Measurements from ENCODE around the gene TNPO1.

The TNPO1 gene

DNA sequence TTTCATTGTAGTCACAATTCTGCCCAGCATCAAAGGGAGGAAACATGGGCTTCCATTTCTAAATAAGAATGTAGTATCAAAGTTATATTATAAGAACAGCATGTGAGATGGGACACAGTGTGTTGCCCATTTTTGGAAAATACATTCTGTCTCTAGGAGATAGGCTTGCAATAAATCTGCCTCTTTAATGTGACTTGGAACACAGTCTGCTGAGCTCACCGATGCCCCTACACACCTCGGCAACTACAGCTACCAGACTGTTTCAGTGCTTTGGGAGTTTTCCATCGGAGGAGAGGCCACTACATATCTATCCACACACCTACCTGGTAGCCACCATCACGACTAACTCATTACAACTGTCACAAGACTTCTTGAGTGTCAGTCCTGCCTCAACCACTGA lies 120.4 kb downstream of the TNPO1 start:
- no peak for DNase-seq

DNA sequence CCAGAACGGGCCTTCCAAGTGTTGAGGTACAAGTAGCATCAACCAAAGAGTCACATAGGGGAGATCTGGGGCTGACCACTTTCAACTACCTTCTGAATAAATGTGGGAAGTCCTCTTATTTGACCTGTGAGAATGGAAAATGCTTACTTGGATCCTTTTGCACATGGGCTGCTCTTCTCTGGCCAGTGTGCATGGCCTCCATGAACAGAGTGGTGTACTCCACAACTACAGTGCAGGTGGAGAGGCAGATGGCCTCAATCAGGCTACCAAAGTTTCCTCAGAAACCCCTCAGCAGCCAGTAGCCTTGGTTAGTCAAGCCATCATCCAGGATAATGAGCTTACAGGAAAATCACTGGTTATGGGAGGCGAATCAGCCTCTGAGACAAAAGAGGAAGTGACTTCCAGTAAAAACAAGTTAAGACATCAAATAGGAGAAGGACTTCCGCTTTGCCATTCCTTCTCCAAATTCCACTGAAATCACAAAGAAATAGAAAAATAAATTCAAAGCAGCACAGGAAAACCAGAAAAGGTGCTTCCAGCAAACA lies 121.1 kb downstream of the TNPO1 start:
- DNase-seq: no peak

DNA sequence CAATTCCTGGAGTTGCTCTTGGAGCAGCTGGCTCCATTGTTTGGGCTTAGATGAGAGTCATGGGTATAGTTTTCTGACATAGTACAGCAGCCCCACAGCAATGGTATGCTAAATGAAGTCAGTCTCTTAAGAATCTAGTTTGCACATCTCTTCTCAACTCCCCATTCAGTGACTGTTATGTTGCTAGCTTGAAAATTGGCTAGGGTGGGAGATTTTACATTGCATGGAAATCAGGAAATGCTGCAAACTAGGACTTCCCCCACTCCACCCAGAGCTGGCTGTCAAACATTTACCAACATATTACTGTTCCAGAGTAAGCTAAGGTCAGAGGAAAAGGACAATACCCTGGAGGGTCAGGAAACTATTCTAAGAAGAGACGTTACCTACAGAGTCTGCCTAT lies 121.7 kb downstream of the TNPO1 start:
- no peak for DNase-seq

DNA sequence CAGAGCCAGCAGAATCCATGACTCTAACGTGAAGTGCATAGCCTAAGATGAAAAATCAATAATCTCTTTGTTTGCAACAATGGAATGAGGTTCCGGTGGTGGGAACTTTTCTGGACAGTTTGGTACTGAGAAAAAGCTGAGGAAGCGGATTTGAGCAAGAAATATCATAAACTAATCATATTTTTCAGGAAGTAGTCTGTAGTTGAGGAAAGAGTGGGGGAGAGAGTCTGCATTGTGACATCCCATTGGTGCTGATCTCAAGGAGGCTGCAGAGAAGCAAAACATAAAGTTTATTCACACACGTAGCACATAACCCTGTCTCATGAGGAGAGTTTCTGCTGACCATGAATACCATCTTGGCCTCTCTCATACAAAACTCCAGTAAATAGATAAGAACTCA lies 123.6 kb downstream of the TNPO1 start:
- no peak for DNase-seq

DNA sequence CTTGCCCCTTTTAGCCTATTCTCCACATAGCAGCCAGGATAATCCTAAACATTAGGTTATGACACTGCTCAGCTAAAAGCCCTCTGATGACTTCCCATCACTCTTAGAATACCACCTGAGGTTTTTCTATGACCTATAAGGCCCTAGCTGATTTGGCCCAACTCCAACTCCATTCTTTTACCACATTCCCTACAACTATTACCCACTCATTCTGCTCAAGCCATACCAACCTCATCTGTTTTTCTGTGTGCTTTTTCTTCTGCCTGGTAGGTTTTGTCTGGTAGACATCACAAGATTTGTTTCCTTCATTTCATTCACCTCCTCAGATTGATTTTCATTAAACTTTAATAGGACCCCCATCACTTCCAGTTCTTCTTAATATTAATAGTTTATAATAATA lies 126.8 kb downstream of the TNPO1 start:
- no peak for DNase-seq

DNA sequence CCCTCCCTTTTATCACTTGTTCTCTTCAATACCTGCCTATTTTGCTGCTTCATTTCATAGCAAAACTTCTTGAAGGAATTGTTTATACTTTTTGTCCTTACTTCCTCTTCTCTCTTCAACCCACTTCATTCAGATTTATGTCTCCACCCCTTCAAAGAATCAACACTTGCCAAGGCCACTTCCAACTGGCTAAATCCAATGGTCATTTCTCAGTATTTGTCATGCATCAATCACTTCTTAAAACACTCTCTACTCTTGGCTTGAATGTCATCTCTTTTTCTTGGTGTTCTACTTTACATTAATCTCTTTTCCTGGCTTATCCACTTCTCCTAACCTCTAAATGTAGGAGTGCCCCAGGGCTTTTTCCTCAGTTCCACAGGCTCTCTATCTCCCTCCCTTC lies 131.0 kb downstream of the TNPO1 start:
- no peak for DNase-seq

DNA sequence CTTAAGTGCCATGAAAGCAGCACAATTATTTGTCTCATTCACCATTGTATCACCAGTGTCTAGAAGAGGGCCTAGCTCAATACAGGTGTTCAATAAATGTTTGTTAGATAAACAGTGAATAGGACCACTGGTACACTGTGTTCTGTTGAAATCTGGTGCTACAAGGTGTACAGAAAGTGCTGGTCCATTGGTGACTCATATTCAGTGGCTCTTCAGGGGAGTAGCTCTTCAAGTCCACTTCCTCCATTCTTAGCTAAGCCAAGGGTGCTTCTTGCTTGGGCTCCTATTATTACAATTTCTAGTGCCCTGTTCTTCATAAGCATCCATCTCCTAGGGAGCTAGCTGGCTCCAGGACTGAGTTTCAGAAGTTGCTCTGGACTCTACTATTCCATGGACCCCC lies 133.0 kb downstream of the TNPO1 start:
- no peak for DNase-seq

DNA sequence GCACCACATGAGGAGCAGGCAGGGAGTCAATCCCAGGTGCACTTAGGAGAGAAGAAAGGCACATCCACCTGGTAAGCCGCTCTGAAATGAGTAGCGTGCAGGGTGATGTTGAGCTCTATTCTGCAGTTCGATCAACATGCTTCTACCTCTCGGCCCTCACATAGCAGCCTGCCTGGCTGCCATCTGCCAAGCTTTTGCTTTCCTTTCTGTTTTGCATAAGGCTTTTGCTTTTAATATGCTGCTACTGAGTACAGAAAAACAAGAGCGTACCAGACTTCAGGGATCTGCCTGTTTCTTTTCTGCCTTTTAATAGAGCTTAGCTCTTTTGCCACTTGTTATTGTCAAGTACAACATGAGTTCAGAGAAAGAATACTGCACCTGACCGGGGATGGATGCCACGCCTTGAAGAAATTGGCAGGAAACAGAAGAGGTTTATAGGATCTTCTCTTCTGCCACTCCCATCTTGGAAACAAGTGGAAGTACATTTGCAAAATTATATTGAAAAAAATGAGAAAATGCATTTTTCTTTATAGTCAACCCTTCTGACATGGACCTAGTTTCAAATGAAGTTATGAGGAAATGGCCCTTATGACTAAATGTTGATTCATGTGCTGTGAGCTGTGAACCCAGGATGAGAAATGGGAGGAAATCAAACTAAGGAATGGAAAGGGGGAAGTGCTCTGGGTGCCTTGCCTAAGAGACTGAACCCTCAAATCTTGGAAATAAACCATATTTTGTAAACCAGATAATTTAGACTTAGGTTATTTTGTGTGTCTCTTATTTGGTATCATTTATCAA lies 135.4 kb downstream of the TNPO1 start:
- peak; percentile 79 for DNase-seq

DNA sequence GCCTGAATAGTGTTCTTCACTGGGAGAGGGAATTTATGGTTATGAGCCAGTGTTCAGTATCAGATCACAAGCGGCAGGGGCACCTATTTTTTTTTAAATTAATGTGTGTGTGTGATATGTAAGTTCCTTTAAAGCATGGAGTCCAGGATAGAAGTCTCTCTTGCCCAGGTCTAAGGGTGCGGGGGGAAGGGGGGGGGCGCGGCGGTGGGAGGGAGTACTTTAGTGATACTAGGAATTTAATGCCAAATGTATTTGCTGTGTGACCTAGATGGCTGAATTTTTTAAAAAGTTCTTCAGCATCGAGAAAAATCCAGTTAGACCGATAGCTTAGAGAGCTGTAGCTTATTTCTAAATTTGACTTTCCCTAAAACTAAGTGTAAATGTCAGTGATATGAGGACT lies 137.9 kb downstream of the TNPO1 start:
- DNase-seq: no peak

DNA sequence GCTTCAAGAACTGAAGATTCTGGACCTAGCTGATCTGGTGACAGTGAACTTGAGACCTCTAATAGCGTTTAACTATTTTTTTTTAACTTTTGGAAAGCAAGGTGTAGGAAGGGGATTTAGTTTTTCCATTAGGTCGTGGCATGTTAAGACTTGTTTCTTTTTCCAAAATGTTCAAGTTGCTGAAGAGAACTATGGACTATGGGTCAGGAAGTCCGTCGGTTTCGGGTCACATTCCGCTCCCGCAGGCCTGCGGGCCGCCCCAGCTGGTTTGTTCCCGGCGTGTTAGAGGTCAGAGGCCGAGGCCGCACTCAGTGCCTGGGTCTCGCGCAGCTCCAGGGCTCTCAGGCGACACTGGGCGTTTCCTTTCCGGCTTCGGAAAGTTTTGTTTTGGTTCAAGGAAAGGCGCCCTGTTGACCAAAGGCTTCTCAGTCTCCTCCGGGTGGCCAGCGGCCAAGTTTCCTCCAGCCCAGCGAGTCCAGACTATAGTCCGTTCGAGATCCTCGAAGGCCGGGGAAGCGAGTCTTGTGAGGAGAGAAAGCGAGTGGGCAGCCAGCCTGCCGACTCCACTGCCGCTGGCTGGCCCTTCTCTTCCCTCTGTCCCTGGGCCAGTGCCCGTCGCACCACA lies 138.8 kb downstream of the TNPO1 start:
- DNase-seq: no peak

DNA sequence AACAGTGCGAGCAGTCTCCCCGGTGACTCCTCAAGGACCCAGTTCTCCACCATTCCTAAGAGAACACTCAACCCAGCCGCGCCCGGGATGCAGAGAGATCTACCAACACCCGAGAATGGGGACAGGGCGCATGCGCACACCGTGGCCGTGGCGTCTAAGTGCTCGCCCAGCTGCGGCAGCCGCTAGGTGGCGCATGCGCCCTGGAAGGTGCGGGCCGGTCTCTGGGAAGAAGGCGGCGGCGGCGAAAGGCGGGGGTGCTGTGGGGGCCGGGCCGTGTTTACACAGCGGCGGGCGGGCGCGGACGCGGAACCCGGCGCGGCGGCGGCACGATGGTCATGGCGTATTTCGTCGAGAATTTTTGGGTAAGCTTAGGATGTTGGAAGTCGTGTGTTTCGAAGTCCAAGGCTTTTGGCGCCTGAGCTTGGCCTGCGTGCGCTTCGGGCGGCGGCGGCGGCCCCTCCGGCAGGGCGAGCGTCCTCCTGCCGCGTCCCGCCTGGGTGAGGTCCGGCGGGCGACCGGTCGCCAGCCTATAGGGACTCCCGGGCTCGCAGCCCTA lies 139.4 kb downstream of the TNPO1 start, which contains the start of gene FCHO2:
FCHO2 (plus strand) TSS at position 274 of the 556 bp plus-strand sequence; CDS start at position 330, 56 bp downstream.
- peak; percentile 96 for DNase-seq

DNA sequence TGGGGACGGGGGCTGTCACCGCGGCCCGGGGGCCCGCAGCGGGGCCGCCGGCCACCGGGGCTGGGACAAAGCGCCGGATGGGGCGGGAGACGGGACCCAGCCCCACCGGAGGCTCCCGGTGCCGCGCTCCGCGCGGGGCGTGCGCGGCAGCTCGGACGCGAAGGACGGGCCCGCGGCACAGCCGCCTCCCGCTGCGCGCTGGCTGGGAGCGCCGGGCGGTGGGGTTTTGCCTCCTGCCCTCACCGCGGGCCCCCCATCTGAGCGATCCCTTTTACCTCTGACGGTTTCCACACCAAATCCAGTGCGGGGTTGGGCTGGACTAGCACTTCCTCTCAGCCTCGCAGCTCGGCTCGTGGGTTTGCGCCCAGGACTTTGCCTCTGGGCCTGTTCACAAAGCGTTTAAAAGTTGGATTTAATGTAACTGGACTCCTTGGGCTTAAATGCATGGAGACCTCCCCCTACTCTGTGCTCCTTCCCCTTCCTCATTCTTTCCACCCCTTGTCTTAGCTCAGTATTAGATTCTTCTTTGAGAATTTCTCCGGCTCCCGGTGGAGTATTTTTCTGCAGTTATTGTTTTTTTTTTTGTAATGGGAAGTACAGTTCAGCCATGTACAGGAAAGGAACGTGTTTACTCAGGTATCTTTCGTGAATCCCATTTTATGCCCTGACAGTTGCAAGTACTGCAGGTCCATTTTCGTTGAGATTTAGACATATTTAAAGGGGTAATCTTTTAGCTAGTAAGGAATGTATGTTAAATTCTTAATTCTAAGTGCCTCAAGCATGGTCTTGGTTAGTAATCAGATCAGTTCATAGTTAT lies 140.1 kb downstream of the TNPO1 start:
- DNase-seq: peak; percentile 60

DNA sequence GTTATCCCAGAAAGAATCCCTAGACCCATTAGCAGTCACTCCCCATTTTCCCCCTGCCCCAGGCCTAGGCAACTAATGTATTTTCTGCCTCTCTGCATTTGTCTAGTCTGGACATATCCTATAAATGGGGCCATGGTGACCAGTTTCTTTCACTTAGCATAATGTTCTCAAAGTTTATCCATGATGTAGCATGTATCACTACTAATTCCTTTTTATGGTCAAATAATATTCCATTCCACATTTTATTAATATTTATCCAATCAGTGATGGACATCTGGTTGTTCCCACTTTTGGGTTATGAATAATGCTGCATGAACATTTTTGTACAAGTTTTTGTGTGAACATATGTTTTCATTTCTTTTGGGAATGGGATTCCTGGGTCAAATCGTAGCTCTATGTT lies 140.9 kb downstream of the TNPO1 start:
- DNase-seq: no peak

DNA sequence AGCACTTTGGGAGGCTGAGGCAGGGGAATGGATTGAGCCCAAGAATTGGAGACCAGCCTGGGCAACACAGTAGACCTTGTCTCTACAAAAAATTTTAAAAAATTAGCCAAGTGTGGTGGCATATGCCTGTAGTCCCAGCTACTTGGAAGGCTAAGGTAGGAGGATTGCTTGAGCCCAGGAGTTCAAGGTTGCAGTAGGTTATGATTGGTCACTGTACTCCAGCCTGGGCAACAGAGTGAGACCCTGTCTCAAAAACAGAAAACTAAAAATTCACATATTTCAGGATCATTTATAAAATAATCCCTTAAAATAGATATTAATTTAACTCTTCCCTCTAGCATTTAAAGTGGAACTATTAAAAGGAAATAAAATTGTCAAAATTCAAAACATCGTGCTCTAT lies 142.8 kb downstream of the TNPO1 start:
- no peak for DNase-seq

All from fibroblast of skin of right quadriceps (primary cell).